Prostate gland (tissue), 2 donors: ENCODE measurements around the gene RSU1.
"Not testable (repeated sequence)": the region's sequence is repeated elsewhere in the genome, so short reads cannot be mapped to it uniquely, and the experiment has no call there.

ENCODE experiments used
- POLR2A ChIP-seq: fragments of 450-650 bp; IDR thresholded peaks from one replicate; pipeline ENCODE4 v1.6.1; 2016; ENCODE audit warnings: antibody characterized with exemption, mild to moderate bottlenecking
- TF ChIP-seq, protein P1 (sequence below), 4 experiments: fragments of 200-600 bp in 2 of 4; fragments of 450-650 bp in 2 of 4; sonication (generic) in 2 of 4; IDR thresholded peaks; 1 replicate in 3 of 4; 2 replicates in 1 of 4; pipeline ENCODE4 v1.5.1; 2016 to 2019; ENCODE audit warnings: antibody characterized with exemption in 4 of 4, mild to moderate bottlenecking in 2 of 4, moderate library complexity in 2 of 4

DNA sequence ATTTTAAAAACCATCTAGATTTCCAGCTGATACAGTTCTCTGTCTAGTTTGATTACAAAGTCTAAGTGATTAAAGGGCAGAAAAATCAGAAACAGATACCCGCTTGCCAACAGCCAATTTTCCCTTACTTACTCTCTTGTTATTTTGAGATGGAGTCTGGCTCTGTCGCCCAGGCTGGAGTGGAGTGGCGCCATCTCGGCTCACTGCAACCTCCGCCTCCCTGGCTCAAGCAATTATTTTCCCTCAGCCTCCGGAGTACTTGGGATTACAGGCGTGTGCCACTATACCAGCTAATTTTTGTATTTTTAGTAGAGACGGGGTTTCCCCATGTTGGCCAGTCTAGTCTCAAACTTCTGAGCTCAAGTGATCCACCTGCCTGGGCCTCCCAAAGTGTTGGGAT is 10.2 kb upstream of the RSU1 start:
- TF ChIP-seq, protein P1, sequence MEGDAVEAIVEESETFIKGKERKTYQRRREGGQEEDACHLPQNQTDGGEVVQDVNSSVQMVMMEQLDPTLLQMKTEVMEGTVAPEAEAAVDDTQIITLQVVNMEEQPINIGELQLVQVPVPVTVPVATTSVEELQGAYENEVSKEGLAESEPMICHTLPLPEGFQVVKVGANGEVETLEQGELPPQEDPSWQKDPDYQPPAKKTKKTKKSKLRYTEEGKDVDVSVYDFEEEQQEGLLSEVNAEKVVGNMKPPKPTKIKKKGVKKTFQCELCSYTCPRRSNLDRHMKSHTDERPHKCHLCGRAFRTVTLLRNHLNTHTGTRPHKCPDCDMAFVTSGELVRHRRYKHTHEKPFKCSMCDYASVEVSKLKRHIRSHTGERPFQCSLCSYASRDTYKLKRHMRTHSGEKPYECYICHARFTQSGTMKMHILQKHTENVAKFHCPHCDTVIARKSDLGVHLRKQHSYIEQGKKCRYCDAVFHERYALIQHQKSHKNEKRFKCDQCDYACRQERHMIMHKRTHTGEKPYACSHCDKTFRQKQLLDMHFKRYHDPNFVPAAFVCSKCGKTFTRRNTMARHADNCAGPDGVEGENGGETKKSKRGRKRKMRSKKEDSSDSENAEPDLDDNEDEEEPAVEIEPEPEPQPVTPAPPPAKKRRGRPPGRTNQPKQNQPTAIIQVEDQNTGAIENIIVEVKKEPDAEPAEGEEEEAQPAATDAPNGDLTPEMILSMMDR (IDR thresholded peaks at IDR 0.05) = not testable (repeated sequence)
- not testable (repeated sequence) for TF ChIP-seq POLR2A
